T47D (cell line): ENCODE measurements around the gene NACC2.
"Not testable (repeated sequence)": the region's sequence is repeated elsewhere in the genome, so short reads cannot be mapped to it uniquely, and the experiment has no call there.

Experiments
- DNase-seq, 2 experiments: peaks; one replicate each; pipeline versions ENCODE4 v3.0.0 to v3.0.0-alpha.2; 2011 to 2012; ENCODE audit warnings: low read depth in 1 of 2, low spot score in 1 of 2
- JUND ChIP-seq: IDR thresholded peaks from 2 replicates; pipeline ENCODE4 v1.6.1; 2012; ENCODE audit warnings: low read depth
- in situ Hi-C: cut with HindIII; loops from 2 replicates; pipeline ENCODE4 v1.10.0; 2016; ENCODE audit warnings: low sequenced_read_pairs, low pct_unique_long_range_greater_than_20kb

The NACC2 gene

DNA sequence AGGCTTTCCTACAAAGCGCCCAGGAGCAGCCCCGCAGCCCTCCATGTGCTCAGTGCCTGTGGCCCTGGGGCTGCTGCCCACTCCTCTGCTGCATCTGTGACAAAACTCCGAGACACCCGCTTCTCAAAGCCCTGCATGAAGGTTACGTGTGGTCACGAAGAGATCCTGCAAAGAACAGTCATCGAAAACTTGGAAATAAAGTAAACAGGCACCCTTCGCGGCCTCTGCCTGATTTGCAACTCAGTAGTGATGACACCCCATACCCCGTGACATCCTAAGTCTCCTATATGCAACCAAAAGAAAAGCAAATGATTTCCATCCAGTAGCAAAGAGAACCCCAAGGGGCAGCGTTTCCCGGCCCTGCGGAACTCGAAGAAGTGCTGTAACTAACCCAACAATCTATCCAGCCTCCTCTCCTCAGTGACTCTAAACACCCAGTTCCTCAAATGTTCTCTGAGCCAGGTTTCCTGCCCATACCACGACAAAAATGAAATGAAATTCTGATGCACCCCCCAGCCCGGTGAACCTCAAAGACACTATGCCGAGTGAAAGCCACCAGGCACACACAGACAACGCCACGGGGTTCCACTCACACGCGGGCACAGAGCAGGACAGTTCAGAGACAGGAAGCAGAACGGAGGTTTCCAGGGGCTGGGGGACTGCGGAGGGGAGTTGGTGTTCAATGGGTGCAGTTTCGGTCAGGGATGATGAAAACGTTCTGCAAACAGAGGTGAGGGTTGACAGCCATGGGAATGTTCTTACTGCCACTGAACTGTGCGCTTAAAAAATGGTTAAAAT, 19.0 kb downstream of the NACC2 start:
- no peak for DNase-seq
- TF ChIP-seq JUND = no peak

DNA sequence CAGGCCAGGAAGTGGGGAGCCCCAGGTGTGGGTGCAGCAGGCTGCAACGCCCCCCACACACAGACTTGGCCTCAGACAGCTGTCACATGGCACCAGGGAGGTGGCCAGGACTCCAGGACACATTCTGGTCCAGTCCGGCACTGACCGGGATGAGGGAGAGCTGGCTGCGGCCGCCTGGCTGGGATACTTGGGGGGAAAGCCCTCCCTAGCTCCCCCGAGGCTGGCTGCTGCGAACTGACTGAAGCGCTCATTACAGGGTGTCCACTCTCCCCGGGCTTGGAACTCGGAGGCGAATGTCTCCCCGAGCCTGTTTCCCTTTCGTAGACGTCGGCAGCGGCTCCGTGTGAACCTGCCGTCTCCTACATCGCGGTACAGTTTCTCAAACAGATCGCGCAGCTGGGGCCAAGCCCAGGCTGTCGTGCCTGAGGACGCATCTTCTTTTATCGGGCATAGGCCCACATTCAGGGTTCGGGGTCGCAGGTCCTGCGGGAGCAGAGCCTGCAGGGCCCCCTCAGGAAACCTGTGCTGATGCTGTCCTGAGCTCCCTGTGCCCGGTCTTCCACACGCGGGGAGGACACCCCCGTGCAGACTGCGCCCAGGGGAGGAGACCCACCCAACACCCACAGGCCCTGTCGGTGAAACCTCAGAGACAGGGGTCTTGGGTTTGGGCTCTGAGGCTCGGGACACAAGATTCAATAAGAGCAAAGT, 19.8 kb downstream of the NACC2 start:
- DNase-seq = no peak
- no peak for TF ChIP-seq JUND
- in situ Hi-C loops = no loop called here

More for the DNA sequence above, 19.0 kb downstream of the NACC2 start:
- in situ Hi-C loops = no loop called here

DNA sequence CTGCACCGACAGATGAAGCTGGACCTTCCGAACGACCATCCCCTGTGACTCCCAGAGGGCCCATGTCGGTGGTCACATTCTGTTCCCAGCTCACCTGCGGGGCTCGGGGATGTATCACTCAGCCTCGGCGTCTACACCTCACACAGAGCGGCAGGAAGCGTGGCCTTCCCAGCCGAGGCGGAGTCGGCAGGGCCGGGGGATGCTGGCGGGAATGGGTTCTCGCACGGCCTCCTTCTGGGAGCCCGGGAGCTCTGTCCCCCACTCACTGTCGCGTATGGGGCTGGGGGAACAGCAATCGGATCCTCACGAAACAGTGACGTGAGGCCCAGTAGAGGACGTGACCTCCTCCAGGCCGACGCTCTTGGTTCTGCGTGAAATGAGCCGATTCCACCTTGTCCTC, 20.4 kb downstream of the NACC2 start:
- in situ Hi-C loops = no loop called here
- no peak for TF ChIP-seq JUND
- no peak for DNase-seq

DNA sequence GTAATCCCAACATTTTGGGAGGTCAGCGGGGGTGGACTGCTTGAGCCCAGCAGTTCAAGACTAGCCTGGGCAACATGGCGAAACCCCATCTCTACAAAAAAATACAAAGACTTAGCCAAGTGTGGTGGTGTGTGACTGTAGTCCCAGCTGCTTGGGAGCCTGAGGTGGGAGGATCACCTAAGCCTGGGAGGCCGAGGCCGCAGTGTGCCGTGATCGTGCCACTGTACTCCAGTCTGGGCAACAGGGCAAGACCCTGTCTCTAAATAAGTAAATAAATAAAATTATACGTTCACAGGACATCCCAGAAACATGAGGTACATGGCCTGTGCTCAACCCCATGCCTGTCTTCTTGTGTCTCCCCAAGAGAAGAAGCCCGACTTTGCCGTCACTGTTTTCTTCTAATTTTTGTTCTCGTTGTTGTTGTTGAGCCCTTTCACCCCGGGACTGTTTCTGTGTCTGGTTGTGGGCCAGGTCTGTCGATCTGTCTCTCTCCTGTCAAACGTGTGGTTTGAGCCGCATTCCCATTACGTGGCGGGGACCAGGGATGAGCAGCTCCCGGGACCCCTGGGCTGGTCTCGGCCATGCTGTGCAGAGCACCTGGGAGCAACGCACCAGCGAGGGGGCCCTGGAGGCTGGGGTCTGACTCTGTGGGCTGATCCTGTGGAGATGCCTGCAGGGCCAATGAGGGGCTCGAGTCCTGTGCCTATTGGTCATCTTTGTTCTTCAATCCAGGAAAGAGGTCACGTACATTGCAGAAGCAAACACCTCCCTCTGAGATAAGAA, 32.2 kb downstream of the NACC2 start:
- in situ Hi-C loops = no loop called here
- no peak for DNase-seq
- TF ChIP-seq JUND = no peak

GRCh38 chr9:136061916-136062315, 33.2 kb downstream of the NACC2 start:
- in situ Hi-C loops, DNase-seq: not testable (repeated sequence)

- no peak for DNase-seq
- TF ChIP-seq JUND = no peak
- in situ Hi-C loops = no loop called here
These were observed 33.7 kb downstream of the NACC2 start for GRCh38 chr9:136061405-136061804.

- in situ Hi-C loops = no loop called here
- no peak for TF ChIP-seq JUND
- no peak for DNase-seq
These were observed 34.3 kb downstream of the NACC2 start for GRCh38 chr9:136060671-136061371.

DNA sequence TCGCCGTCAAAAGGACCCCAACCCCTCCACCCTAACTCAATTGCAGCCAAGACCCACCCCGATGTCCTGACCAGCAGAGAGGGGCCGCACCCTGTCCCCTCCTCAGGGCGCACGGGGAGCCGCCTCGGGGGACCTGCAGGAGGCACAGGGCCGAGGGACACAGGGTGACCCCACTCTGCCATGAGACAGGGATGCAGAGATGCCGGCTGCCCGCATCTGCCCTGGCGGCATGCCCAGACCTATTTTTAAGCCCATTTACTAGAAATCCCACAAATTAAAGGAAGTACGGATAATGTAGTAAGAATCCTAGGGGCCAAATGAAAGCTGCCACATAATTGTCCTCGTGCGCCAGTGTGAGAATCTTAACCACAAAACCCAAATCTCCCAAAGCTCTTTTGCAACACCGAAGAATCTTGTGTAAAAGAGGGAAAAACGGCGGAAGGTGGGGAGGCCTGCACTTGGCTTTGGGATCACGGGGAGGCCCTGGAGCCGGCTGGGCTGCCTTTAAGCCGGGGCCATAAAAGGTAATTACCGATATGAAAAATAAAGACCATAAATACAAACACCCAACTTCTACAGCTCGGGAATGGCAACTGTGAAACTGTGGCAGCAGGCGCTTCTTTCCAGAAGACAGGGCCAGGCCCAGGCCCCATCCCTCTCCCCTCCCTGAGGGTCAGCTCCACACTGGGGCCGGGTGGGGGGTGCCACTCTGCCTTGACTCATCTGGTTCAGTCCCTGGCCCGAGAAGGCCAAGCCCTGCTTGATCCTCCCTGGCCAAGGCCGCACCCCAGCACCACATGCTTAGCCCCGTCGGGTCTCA, 35.0 kb downstream of the NACC2 start:
- no peak for DNase-seq
- in situ Hi-C loops = no loop called here
- TF ChIP-seq JUND = no peak

DNA sequence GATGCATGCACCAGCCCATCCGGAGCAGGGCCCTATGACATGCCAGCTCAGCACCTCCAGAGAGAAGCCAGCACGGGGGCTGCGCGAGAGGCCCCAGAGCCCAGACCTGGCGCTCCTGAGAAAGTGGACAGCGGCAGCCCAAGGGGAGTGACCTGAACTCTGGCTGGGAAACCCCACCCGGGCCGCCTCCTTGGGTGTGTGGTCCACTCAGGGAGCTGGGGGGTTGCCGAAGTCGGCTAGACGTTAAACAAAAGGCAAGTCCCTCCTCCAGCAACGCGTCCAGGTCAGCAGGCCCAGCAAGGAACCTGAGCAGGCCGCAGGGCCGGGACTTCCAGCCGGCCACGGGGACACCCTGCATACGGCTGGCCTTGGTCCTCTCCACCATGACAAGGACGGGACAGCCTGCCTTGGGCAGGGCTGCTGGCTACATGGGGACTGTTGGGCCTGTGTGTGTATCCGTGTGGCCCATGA, 35.7 kb downstream of the NACC2 start:
- no peak for TF ChIP-seq JUND
- in situ Hi-C loops = no loop called here
- DNase-seq = no peak

GRCh38 chr9:136058801-136059302, 36.2 kb downstream of the NACC2 start:
- in situ Hi-C loops = no loop called here
- no peak for DNase-seq
- TF ChIP-seq JUND = no peak

DNA sequence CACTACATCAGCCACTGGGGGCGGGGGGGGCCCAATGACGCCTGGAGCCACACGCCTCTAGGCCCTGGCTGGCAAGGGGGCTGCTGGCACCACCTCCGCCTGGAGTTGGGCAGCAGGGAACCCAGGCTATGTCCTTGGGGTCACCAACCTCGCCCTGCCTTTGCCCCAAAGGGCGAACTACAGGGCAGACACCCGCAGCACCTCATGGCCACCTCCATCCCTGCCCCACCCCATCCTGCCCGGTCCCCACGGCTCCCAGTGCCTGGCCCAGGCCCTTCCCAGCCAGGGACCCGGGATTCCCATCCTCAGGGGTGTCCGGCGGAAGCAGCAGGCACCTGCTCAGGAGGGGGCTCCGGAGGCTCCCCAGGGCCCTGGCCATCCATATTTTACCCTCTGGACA, 37.0 kb downstream of the NACC2 start:
- no peak for TF ChIP-seq JUND
- DNase-seq = no peak
- in situ Hi-C loops = no loop called here
